Heart left ventricle (tissue), 16 donors: ENCODE data around the gene PTPRC. TPM values are rescaled to one million over a fixed set of nuclear protein-coding genes. Genes with fewer than 3 reads are reported as not detected.

Experiments used
- ATAC-seq, 4 donors: fragments of 200-7000 bp; cut with Tn5 transposase; one replicate each; pipeline ENCODE4 v1.9.1; 2020 to 2022; ENCODE audit warnings: moderate library complexity in 4 of 4, mild to moderate bottlenecking in 3 of 4, moderate number of reproducible peaks in 1 of 4
- DNase-seq, 5 donors: peaks; one replicate each; pipeline ENCODE4 v3.0.0-alpha.2; 2020
- H3K27ac ChIP-seq, 12 donors: fragments of 200-600 bp; sonication (generic) in 4 of 12; one replicate each; pipeline versions ENCODE4 v1.5.0 to v1.8.0; 2016 to 2022; ENCODE audit warnings: mild to moderate bottlenecking in 2 of 12
- H3K27me3 ChIP-seq, 9 donors: fragments of 200-600 bp; sonication (generic) in 2 of 9; one replicate each; pipeline versions ENCODE4 v1.5.1 to v1.8.0; 2016 to 2022; ENCODE audit warnings: mild to moderate bottlenecking in 3 of 9
- H3K36me3 ChIP-seq, 9 donors: fragments of 200-600 bp; sonication (generic) in 2 of 9; one replicate each; pipeline versions ENCODE4 v1.5.0 to v1.8.0; 2018 to 2022; ENCODE audit warnings: mild to moderate bottlenecking in 2 of 9
- H3K4me1 ChIP-seq, 12 donors: fragments of 200-600 bp; sonication (generic) in 4 of 12; one replicate each; pipeline versions ENCODE4 v1.5.0 to v1.8.0; 2016 to 2022; ENCODE audit warnings: mild to moderate bottlenecking in 3 of 12
- H3K4me3 ChIP-seq, 12 donors: fragments of 200-600 bp; sonication (generic) in 4 of 12; one replicate each; pipeline versions ENCODE4 v1.5.0 to v1.8.0; 2017 to 2022; ENCODE audit warnings: mild to moderate bottlenecking in 9 of 12, moderate library complexity in 4 of 12
- H3K9me3 ChIP-seq, 12 donors: fragments of 200-600 bp; sonication (generic) in 4 of 12; one replicate each; pipeline versions ENCODE4 v1.5.0 to v1.8.0; 2016 to 2022; ENCODE audit warnings: mild to moderate bottlenecking in 1 of 12
- POLR2A ChIP-seq, 2 donors: fragments of 450-650 bp; IDR thresholded peaks; one replicate each; pipeline ENCODE4 v1.6.1; 2017; ENCODE audit warnings: antibody characterized with exemption in 2 of 2, mild to moderate bottlenecking in 2 of 2, moderate library complexity in 2 of 2
- WGBS, 4 donors: extraction: QIAGEN DNeasy Blood & Tissue Kit in 2 of 4; methylation state at CpG; one replicate each; pipeline versions ENCODE4 v1.1.5 to v1.1.7; 2013 to 2018; 5-methylcytosine and 5-hydroxymethylcytosine counted together
- intact Hi-C, 10 donors: fragments of 100-400 bp; cut with DNase I; formaldehyde crosslinking; loops; one replicate each; pipeline versions ENCODE4 v1.11.1 to v1.14.2; 2022
- polyA plus RNA-seq, 2 donors: library from polyadenylated mRNA; stranded (reverse); fragments of 200-250 nt; gene quantifications; one replicate each; pipeline ENCODE4 v1.2.3, GENCODE V29; 2013
- total RNA-seq, 9 donors: library from RNA; depleted of rRNA in 2 of 9; stranded (reverse); fragments of >200 nt in 2 of 9; fragmentation: NEBNext Ultra II Directional in 3 of 9; extraction: Animal tissue kit (Norgen Biotek cat#: 25700) in 3 of 9; gene quantifications; one replicate each; pipeline versions ENCODE4 v1.1.0 to v1.2.4, GENCODE V29; 2016 to 2023
- TF ChIP-seq, protein P1 (sequence below), 12 donors: fragments of 200-600 bp; sonication (generic) in 4 of 12; IDR thresholded peaks; one replicate each; pipeline versions ENCODE4 v1.5.0 to v1.8.0; 2018 to 2022; ENCODE audit warnings: antibody characterized with exemption in 12 of 12, mild to moderate bottlenecking in 5 of 12
- donor health status: ischemic (EF 13 %, LVEDD 7.1; RV severe dilation, severe dysfunction).
- donor health status: healthy with polysubstance abuse.
- donor health status: DM: no; HTN: yes; CAD: no.
- donor health status: DM: no; HTN: no; CAD: no.
- donor health status: ischemic (EF 25% LVEDD 6.9; RV normal size, moderate dysfunction).
- donor health status: ischemic (EF 25% LVEDD 5.7; RV mildly dilated, moderate dysfunction).
- donor health status: healthy.
- donor health status: DM: yes; HTN: yes; CAD: no.
- donor health status: ischemic (EF 35%, LVEDD 5.7; RV mildly dilated, moderate dysfunction).
- donor health status: nonischemic (EF 11% LVEDD 7.7; RV severe dilation, severe dysfunction).
- donor health status: DM: yes; HTN: yes; CAD: no.
- donor health status: PGD.
- donor health status: ischemic (EF 29% LVEDD 5.4; RV normal size, mild dysfunction).
- donor health status: nonischemic (EF 23%, LVEDD 6.1; RV moderate dilation, normal function).

The PTPRC gene
- total and polyA plus RNA-seq, 11 donors: 0.65 to 99.3 (median 4.4) TPM

DNA sequence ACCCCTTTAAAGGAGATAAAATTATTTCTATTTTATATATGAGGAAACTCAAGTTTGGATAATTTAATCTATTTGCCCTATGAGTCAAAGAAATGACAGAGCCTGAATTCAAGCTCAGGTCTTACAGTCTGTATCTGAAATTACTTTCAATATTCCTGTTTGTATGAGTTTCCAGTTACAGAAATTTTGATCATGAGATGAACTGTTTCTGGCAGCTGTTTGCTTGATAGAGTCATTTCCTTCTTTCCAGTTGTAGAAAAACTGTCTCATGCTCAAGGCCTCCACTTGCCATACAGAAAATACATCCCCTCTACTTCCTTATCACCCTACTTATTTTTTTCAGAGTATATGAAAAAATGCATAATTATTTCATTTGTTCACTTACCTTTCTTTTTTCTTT lies 87.6 kb downstream of the PTPRC start:
- Histone ChIP-seq H3K36me3 (peaks cover 0 to 69% (median 0%) of the 10 kb centered on the region in 9 donors), H3K27ac (no peak overlapping the region), H3K27me3 (no peaks in the 10 kb centered on the region), H3K9me3 (no peaks in the 10 kb centered on the region), H3K4me1 (peaks cover 0 to 6% (median 0%) of the 10 kb centered on the region in 12 donors), H3K4me3 (no peak overlapping the region)
- DNase-seq (no peak), ATAC-seq (no peak)
- no peak for TF ChIP-seq POLR2A (IDR thresholded peaks at IDR 0.05)
- TF ChIP-seq, protein P1, sequence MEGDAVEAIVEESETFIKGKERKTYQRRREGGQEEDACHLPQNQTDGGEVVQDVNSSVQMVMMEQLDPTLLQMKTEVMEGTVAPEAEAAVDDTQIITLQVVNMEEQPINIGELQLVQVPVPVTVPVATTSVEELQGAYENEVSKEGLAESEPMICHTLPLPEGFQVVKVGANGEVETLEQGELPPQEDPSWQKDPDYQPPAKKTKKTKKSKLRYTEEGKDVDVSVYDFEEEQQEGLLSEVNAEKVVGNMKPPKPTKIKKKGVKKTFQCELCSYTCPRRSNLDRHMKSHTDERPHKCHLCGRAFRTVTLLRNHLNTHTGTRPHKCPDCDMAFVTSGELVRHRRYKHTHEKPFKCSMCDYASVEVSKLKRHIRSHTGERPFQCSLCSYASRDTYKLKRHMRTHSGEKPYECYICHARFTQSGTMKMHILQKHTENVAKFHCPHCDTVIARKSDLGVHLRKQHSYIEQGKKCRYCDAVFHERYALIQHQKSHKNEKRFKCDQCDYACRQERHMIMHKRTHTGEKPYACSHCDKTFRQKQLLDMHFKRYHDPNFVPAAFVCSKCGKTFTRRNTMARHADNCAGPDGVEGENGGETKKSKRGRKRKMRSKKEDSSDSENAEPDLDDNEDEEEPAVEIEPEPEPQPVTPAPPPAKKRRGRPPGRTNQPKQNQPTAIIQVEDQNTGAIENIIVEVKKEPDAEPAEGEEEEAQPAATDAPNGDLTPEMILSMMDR (IDR thresholded peaks at IDR 0.05): no peak
- intact Hi-C loops: no loop called here

DNA sequence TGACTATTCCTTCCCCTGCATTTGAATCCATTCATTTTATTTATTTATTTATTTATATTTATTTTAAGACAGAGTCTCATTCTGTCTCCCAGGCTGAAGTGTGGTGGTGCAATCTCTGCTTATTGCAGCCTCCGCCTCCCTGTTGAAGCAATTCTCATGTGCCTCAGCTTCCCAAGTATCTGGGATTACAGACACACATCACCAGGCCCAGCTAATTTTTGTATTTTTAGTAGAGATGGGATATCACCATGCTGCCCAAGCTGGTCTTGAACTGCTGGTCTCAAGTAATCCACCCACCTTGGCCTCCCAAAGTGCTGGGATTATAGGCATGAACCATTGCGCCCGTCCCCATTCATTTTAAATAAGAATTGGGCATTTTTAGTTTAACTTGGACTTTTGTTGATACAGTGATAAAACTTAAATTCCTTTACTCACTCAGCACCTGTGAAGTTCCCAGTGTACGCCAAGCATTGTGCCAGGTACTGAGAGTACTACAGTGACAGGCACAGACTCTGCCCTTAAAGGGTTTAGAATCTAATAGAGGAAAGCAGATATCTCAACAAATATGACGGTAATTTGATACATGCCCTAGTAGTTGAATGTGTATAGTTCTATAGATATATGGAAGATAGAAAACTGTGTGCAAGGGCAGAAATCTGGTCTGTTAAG lies 90.5 kb downstream of the PTPRC start:
- no peaks in the 10 kb centered on the region for H3K9me3 ChIP-seq
- H3K4me1 ChIP-seq: peaks cover 0 to 6% (median 0%) of the 10 kb centered on the region in 12 donors
- H3K4me3 ChIP-seq: no peak overlapping the region
- intact Hi-C loops: no loop called here
- WGBS, 4 donors: 92 to 97% (median 93%) methylated on average over 5 of the region's 5 CpGs
- no peak overlapping the region for H3K27ac ChIP-seq
- TF ChIP-seq POLR2A (IDR thresholded peaks at IDR 0.05): no peak
- TF ChIP-seq, protein P1 (IDR thresholded peaks at IDR 0.05): no peak
- ATAC-seq: no peak
- no peak for DNase-seq
- H3K36me3 ChIP-seq: peaks cover 0 to 79% (median 0%) of the 10 kb centered on the region in 9 donors
- no peaks in the 10 kb centered on the region for H3K27me3 ChIP-seq

DNA sequence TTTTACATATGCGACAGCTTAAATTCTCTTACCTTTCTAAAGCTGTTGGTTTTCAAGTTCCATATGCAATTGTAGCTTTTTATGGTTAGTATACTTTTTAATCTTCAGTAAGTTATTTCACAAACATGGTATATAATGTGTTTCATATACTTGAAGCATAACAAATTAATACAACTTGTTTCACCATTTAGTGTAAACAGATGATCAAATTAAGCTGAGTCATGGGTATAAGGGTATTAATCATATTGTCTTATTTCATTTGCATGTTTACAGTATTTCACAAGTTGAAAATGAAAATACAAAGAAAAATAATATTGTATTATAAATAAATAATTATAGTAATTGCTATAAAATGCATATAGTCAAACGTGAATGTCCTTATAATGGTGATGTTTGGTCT lies 92.1 kb downstream of the PTPRC start:
- DNase-seq (no peak), ATAC-seq (no peak)
- H3K27me3 ChIP-seq: no peaks in the 10 kb centered on the region
- H3K9me3 ChIP-seq: no peaks in the 10 kb centered on the region
- 88 to 90% (median 89%) methylated on average over 2 of the region's 2 CpGs for WGBS, 4 donors
- no peaks in the 10 kb centered on the region for H3K4me1 ChIP-seq
- no peak overlapping the region for H3K27ac ChIP-seq
- peaks cover 0 to 92% (median 0%) of the 10 kb centered on the region in 9 donors for H3K36me3 ChIP-seq
- H3K4me3 ChIP-seq: no peak overlapping the region
- intact Hi-C loops: no loop called here
- TF ChIP-seq, protein P1 (IDR thresholded peaks at IDR 0.05): no peak
- no peak for TF ChIP-seq POLR2A (IDR thresholded peaks at IDR 0.05)

DNA sequence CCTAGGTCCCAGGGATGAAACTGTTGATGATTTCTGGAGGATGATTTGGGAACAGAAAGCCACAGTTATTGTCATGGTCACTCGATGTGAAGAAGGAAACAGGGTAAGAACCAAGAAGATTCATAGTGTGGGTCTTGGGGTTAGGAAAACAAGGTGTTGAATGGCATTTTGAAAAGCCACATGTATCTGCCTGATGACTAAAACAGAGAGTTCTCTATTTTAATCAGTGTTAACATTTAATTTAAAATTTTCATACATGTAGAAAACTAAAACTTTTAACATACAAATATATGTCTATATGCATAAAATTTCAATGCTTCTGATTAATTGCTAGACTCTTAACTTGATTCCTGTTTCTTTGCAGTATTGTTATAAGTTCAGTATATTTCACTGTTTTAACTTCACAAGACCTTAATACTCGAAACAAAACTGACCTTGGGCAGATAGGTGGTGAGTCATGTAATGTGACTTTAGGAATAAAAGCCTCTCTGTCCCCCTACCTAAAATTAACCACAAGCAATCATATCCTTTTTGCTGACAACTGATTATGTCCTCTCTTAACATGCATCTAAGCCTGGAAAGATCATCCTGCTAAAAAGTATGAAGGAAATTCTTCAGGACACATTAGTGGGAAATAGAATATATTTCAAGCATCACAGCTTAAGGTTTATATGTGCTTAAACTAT lies 95.6 kb downstream of the PTPRC start:
- WGBS, 4 donors: 47 to 55% (median 50%) methylated on average over 2 of the region's 2 CpGs
- H3K4me1 ChIP-seq: no peaks in the 10 kb centered on the region
- peaks cover 0 to 12% (median 0%) of the 10 kb centered on the region in 12 donors for H3K9me3 ChIP-seq
- ATAC-seq (no peak), DNase-seq (no peak)
- peaks cover 0 to 80% (median 0%) of the 10 kb centered on the region in 9 donors for H3K36me3 ChIP-seq
- no peak for TF ChIP-seq POLR2A (IDR thresholded peaks at IDR 0.05)
- TF ChIP-seq, protein P1 (IDR thresholded peaks at IDR 0.05): no peak
- no peak overlapping the region for H3K4me3 ChIP-seq
- intact Hi-C loops: no loop called here
- no peak overlapping the region for H3K27ac ChIP-seq
- H3K27me3 ChIP-seq: no peaks in the 10 kb centered on the region
